Eye (tissue), 1 donor: ENCODE results near the gene TMX3.

ENCODE experiments used
- DNase-seq: peaks from one replicate; pipeline ENCODE4 v3.0.0-alpha.2; 2015

TMX3 gene

DNA sequence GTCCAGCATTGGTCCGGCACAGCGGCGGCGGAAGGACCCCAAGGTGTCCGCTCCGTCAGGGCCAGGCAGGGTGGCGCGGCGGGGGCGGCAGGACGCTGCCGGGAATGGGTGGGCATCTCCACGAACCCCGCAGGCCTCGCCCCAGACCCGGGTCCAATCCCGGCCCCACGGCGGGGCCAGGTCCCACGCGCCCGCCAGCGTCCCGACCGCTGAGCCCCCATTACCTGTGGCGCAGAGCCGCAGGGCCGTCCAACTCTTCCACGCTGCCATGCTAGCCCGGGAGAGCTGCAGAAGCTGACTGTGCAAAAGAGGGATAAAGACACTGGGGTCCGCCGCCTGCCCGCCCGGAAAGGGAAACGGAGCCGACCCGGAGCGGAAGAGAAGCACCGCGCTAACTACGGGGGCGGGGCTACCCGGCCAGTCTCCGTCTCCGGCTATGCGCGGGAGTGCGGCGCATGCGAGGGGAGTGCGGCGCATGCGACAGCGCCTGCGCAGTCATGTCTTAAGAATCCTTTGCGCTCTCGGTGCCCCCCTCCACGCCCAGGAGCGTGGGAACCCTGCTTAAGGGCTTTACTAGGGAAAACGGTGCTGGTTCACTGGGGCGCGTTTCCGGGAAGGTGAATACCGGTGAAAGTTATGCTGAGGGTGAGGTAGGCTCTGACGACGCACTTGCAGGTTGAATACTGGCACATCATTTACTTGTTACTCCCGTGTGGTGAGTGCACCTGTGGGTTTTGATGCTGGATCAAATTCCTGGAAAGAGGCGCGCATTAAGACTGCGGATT lies at the start of gene TMX3:
Gene TMX3, minus strand, starts transcription at position 397 of the 785 bp plus-strand sequence. Its CDS starts 127 bp downstream, at position 270.
- peak; percentile 97 for DNase-seq

- no peak for DNase-seq
These were observed 49.1 kb upstream of the TMX3 start for GRCh38 chr18:68764016-68764415.

DNA sequence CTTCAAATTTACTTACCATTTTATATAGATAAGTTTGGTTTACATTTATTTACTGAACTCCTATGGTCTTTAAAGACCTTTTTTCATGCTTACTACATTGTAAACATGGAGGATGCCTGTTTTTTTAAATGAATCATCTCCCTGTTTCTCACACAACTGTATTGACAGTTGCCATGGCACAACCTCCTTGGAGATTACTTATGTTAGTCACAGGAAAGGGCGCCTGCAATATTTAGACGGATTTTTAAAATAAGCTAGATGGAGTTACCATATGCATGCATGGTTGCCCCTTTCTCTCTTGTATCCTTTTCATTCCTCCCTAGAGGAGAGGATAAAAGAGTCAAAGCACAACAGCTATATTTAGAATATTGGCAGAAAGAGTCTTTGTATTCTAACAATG lies 48.2 kb upstream of the TMX3 start:
- DNase-seq, result peak; percentile 68

GRCh38 chr18:68759308-68759707 lies 44.4 kb upstream of the TMX3 start:
- DNase-seq, result no peak

- DNase-seq, result peak; percentile 32
These were observed 42.2 kb upstream of the TMX3 start for GRCh38 chr18:68757126-68757525.

GRCh38 chr18:68742206-68742605 lies 27.3 kb upstream of the TMX3 start:
- DNase-seq, result no peak

GRCh38 chr18:68740966-68741365 lies 26.1 kb upstream of the TMX3 start:
- DNase-seq, result no peak

GRCh38 chr18:68739462-68739861 lies 24.6 kb upstream of the TMX3 start:
- DNase-seq, result no peak

DNA sequence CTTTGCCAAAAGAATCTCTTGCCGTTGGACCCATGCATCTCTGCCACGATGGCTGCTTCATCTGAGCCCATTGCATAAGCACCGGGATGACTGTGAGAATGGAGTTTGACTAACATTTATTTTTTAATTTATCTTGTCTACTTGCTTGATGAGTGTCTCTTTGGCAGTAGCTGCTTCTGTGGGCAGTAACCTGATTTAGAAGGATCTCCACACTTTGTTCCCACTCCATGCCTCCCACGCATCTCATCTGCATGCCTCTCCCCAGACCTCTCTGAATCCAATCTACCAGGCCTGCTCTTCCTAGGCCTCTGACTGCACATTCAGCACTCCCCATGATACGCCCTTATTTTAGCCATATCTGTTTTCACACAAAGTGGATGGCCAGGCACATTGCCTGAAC lies 23.7 kb upstream of the TMX3 start:
- no peak for DNase-seq

GRCh38 chr18:68735483-68736343 lies 20.8 kb upstream of the TMX3 start:
- peak; percentile 78 for DNase-seq

DNA sequence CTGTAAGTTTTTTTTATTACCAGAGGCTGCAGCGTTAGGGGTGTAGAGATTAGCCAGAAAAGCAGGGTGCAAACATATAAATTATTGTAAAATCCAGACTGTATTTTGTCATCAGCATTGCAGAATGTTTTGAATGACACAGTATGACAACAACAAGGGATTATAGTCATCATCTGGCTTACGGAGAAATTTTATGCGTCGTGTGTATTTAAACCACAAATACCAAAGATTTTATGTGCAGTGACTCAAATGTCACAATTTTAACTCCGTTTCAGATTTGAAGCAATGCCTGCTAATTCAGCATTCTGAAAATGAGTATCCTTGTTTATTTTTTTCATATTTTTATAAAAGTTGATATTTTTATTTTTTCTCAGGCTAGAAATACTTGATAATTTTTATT lies 19.4 kb upstream of the TMX3 start:
- no peak for DNase-seq

DNA sequence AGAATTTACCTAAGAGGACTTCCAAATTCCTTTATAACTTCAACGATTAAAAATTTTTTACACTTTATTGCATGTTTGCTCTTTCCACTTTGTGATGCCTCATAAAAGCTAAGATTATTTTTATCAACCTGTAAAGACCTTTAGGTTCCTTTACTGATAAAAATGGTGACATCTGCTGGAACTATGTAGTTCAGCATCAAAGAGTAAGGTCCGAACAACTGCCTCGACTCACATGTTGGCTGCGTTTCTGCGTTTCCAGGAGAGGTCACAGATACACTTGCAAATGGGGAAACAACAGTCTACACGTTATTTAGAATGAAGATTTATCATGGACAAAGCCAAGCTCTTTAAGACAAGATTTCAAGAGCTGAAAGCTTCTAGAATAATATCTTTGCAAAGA lies 18.8 kb upstream of the TMX3 start:
- no peak for DNase-seq

DNA sequence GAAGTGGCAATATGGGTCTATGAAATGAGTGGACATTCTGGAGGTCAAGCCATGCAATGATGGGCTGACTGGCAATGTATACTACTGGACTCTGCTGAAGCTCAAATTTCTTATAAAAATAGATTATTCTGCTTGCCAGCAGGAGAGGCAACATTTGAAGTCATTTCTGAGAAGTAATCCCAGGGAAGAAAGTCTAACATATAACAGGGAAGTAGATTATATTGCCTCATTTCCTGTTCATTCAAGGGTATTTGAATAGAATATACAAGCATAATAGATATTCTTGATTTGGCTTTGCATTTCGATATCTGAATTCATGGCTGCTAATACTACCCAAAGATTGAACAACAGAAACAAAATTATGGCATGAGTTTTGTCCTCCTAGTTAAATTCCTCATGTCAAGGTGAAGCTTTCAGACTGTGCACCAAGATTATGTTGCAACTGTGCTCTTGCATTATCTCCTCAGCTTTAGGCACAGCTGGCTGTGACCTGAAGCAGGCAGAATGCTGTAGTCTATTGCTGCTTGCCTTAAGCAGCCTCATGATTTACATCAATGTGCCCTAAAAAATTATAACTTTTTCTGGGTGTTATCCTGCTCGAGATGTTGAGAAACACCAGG lies 13.3 kb upstream of the TMX3 start:
- no peak for DNase-seq

GRCh38 chr18:68727506-68727905 lies 12.6 kb upstream of the TMX3 start:
- DNase-seq, result no peak

GRCh38 chr18:68725346-68725745 lies 10.4 kb upstream of the TMX3 start:
- DNase-seq, result no peak

GRCh38 chr18:68724021-68724420 lies 9.1 kb upstream of the TMX3 start:
- DNase-seq, result no peak

DNA sequence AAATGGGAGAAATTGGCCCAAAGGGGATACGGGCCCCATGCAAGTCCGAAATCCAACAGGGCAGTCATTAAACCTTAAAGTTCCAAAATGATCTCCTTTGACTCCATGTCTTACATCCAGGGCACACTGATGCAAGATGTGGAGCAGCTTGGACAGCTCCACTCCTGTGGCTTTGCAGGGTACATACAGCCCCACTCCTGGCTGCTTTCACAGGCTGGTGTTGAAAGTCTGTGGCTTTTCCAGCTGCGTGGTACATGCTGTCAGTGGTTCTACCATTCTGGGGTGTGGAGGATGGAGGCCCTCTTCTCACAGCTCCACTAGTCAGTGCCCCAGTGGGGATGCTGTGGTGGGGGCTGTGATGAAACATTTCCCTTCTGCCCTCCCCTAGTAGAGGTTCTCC lies 8.6 kb upstream of the TMX3 start:
- DNase-seq, result no peak

- no peak for DNase-seq
These were observed 7.9 kb upstream of the TMX3 start for GRCh38 chr18:68722821-68723220.

DNA sequence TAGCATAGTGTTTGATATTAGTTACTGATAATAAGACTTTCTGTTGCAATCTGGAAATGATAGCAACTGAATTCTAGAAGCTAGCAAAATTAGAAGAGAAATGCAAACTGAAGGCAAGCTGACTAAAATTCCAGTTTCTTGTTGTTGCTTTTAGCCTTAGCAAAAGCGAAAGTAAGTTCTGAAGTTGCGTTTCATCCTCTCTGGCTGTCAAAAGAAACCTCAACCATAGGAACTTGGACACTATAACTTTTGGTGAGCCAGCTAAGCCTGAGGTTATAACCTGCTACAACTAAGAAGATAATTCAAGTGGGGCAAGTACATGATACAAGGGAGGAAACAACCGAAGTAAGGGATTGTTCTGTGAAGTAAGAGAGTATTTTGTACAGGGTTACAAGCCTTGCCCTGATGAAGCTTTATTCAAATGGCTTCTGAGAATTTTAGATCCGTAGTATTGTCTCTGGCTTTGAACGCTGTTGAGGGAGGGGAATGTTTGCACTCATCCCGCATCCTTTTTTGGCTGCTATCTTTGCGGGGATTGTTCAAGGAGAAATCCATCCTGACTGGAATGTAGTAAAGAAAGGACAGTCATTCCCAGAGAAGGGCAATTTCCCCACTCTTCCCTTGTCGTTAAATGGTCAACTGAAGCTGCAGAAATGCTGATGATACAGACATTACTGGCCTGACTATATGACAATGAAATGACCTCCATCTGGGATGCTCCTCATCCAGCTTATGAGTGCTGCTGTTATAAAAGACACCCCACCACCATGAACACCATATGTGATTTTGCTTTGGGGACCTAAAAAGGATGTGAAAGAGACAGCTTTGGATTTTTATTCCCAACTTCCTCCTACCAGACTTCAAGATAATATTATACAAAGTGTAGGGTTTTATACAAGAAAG lies 7.0 kb upstream of the TMX3 start:
- no peak for DNase-seq

GRCh38 chr18:68714366-68714711 lies 569 bp downstream of the TMX3 start:
- DNase-seq, result peak; percentile 72

DNA sequence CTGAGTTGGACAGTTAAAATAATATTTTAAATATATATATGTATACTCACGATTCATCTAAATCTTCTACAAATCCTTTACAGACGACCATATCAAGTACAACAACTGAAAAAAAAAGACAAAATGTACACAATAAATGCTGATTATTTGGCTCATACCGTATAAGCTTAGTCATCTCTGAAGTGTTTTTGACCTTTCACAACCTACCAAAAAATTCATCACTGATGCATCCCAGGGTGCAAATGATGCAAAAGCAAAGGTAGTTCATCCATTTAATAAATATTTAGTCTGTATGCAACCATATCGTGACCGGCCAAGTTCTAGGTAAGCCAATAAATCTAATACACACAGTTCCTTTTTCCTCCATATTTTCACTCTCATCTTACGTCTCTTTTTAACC lies 1.1 kb downstream of the TMX3 start:
- DNase-seq, result no peak

- DNase-seq, result no peak
These were observed 1.8 kb downstream of the TMX3 start for GRCh38 chr18:68713131-68713530.

GRCh38 chr18:68707646-68708045 lies 7.3 kb downstream of the TMX3 start:
- no peak for DNase-seq
